Stromal cell of bone marrow (primary cell): ENCODE measurements around the gene SMNDC1.
"Not testable (repeated sequence)": the region's sequence is repeated elsewhere in the genome, so short reads cannot be mapped to it uniquely, and the experiment has no call there.

ENCODE experiments used
- DNase-seq: peaks from one replicate; pipeline ENCODE4 v3.0.0-alpha.2; 2012; ENCODE audit warnings: low read depth

The SMNDC1 gene

DNA sequence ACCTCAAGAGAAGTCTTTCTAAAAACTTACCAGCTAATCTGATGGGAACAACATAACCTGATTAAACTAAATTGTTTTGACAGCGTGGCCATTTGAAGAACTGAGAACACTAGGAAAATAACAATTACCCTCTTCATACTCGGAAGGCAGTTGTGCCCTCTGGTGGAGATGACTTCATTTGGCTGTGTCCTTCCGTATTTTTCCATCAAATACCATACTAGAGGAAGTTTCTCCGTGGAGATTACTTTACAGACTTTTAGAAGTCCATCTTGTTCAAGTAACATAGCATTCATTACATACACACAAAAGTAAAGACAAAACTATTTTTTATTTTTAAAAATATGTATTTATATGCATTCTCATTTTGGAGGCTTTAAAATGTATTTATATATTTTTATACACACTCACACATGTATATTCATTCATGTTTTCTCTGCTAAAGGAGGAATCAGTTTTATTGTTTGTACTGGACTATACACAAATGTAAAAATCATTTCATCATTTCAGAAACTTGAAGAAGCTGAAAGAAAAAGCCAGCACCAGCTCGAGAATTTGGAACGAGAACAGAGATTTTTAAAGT lies 25.2 kb downstream of the SMNDC1 start:
- DNase-seq = peak; percentile 47

DNA sequence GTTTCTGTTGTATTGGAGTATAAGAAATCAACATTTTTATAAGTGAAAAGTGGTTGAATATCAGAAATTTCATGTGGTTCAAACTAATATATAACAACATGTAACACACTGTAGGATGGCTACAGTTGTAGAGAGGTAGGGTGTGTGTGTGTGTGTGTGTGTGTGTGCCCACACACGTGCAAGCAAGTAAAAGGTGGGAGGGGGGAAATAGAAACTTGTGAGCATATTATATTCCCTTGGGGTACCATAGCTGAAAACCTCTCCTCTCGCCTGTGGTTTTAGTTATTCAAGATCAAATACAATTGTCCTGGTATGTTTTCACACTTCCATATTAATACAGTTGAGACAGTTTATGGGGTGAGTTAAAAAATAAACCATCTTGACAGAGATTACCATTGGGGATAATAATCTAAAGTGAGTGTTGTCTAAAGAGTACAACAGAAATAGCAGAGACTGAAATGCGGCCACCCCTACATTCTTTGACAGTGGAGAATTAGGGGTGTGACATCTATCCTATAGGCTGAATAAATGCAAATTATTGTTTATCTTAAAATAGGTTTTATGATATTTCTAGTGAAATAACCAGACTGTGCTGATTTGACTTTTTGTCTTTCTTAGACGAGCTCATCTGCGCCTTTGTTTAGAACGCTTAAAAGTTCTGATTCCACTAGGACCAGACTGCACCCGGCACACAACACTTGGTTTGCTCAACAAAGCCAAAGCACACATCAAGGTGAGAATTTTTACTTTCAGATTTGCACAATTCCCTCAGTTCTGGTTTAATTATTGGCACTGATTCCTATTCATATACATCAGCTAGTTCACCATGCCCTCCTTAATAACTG lies 25.9 kb downstream of the SMNDC1 start:
- DNase-seq = no peak

DNA sequence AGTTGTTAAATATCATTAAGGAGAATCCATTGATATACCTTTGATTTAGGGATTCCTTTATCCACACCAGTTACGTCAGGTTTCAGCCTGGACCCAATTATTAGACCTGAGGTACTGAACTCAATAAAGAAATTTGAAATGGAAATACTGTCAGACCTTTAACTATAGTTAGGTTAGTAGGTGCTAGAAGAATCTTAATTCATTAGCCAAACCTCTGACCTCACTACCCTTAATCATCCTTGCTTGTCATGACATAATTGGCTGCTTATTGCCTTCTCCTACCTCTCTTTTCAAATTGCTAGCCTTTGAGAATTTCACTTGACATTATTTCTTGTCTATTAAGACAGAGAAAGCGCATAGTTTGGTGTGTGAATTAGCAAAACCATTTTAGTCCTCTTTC lies 27.1 kb downstream of the SMNDC1 start:
- no peak for DNase-seq

DNA sequence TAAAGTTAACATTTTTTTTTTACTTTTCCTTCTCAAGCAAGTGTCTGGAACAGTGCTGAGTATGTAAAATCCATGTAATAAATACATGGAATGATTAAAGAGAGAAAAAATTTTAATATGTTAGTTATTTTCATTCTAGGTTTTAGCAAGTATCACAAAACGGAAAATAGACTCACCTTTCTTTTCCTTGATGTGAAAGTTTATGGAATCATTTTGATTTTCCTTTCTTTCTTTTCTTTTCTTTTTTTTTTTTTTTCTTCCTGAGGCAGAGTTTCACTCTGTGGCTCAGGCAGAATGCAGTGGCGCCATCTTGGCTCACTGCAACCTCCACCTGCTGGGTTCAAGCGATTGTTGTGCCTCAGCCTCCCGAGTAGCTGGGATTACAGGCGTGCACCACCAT lies 28.1 kb downstream of the SMNDC1 start:
- DNase-seq = no peak

DNA sequence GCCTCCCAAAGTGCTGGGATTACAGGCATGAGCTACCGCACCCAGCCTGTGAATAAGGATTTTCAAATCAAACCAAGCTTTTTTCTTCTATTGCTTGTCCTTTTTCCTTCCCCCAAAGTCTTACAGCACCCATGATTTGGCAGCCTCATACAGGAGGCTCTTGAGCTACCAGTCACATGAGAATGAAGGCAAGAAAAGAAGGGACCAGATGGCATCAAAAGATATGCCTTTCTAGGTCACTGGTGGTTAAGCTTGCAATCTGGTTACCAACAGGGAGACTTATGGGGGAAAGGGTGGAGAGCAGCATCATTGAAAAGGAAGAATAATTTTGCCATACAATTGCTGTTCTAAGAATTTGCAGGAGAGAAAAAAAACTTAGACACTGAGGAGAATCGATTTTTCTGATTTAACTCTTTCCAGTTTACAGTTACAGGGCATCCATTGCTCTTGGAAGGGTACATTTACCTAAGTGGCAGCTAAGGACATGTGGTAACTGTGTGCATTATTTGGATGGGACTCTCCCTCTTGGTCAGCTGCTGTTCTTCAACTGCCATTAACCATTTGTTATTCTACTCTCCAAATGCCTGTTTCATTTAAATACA lies 29.5 kb downstream of the SMNDC1 start:
- no peak for DNase-seq

DNA sequence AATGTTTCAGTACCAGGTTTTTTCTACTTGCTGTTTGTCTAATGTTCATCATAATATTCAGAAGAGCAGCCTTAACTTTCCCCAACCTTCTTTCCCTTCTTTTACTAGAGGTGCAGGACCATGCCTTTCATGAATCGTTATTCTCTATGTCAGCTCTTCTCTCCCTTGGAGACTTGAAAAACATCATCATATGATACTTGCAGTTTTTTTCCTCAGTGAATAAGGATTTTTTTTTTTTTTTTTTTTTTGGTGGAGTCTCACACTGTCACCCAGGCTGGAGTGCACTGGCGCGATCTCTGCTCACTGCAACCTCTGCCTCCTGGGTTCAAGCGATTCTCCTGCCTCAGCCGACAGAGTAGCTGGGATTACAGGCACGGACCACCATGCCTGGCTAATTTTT lies 30.1 kb downstream of the SMNDC1 start:
- DNase-seq = no peak

DNA sequence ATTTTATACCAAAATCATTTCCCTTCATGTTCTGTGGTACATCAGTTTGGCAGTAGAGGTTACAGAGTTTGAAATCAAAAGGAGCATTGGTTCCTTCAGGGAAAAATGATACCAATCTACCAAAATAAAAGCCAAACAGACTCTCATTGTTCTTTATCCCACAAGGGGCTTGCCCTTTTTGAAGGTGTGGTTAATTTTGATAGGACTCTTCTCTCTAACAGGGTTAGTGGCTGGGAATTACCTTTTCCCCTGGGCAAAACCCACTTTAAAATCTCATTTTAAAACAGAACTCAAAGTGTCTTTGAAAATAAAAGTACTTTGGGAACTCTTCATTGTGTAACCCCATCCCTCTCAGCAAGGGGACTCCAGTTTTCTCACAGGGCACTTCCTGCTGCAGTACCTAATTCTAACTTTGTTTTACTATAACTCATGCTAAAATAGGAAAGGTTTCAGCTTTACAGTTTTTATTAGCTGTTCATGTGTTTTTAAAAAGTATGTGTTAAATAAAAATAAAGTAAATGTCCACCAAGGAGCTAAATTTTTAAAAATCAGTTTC lies 30.6 kb downstream of the SMNDC1 start:
- DNase-seq = no peak

DNA sequence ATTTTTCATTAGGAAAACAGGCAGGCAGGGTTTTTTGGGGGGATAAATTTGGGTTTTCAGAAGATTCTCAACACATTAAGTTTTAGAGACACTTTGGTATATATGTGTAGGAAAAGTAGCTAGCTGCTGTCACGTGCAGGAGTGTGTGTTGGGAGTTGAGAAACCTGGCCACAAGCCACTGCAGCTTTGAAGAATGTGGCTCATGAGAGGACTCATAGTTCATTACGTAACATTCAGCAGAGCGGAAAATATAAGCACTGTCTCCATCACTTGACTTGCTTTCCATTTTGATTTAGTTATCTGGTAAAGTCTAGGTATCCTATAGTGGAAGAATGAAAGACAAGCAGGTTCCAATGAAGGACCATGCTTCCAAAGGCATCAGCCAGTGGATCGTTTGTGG lies 31.2 kb downstream of the SMNDC1 start:
- peak; percentile 85 for DNase-seq

DNA sequence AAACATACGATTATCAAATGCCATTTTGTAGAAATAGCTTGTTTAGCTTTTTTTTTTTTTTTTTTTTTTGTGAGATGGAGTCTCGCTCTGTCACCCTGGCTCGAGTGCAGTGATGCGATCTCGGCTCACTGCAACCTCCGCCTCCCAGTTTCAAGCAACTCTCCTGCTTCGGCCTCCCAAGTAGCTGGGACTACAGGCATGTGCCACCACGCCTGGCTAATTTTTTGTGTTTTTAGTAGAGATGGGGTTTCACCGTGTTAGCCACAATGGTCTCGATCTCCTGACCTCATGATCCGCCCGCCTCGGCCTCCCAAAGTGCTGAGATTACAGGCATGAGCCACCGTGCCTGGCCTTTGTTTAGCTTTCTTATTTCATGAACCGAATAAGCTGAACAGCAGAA lies 31.7 kb downstream of the SMNDC1 start:
- DNase-seq = not testable (repeated sequence)

DNA sequence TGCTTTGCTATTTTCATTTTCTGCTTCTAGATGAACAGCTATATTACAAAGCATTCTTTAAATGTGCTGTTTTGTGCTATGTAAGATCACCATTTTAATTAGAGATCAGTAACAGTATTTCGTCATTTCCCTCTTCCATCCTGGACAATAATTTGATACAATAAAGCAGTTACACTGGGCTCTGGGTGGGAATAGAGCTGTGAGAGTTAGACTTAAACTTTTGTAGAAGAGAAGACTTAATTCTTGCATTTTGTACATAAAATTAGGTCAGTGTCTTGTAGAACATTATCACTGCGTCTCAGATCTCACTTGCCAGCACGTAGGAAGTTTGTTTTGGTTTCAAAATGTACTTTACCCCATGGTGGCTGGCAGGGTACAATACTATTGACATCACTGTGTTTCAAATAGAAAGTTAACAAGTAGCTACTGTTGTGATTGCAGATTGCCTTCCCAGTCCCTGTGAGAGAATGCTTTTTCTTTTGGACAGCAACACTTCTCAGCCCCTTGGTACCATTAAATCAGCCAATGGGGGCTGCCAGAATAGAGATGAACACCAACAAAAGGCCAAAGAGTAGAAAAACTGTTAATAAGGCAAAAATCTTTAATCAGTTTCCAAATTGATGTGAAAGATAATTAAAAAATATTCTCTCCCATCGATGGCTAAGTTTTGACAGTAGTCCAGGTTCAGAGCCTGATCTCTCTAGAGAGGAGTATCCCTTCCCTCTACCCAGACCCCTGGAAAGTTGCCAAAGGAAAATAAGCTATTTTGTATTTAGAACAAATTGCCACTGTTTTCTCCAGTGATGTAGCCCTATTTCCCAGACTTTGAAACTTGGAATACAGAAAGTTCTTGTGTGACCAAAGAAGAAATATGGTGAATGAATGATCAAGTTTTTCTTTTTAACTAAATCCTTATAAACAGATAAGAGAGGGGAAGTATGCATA lies 35.1 kb downstream of the SMNDC1 start:
- DNase-seq = peak; percentile 35

DNA sequence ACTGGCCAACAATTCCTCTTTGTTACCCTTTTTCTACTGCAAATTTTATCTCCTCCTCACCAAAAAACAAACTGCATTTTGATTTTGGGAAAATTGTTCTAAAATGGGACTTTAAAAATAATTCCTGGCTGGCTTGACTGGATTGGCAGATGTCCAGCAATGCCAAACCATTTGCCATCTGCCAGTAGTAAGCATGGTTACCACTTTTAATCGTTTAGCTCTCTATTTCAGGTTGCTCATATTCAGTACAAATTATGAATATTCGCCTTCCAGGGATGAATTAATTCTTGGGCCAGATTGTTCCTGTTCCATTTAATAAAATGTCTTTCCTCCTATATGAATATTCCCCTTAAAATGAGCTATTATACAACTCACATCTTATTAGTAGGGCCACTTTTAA lies 35.7 kb downstream of the SMNDC1 start:
- no peak for DNase-seq

DNA sequence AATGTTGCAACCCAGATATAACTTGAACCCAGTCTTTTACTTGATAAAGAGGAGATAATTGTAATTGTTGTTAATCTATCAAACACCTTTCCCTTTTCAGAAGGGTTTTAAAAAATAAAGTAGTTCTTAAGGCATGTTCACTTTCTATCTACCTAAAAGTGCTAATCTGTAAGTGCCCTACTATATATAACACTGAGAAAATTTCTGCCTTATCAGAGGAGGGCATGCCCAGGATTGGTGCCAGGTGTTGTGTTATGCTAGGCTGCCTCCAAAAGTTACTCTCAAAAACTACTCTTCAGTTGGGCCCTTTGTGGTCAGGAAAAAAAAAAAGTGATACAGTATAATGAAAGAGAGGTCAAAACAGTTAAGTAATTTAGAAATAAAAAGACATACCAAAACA lies 36.3 kb downstream of the SMNDC1 start:
- DNase-seq = no peak

DNA sequence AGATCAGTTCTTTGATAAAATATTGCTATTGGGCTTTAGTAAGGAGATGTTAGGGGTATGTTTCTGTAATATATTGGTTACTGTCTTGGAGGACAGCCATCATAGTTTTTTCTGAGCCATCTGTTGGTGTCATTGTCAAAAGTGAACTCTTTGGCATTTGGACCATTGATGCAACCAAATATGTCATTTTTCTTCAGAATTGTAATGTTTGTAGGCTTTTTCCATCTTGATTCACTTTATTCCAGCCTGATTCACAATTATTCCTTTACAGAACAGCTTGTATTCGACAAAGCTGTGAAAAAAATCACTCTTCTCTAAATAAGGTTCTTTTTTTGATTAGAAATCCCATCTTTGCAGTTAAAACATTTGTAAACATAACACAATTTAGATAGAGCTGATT lies 37.4 kb downstream of the SMNDC1 start:
- no peak for DNase-seq

DNA sequence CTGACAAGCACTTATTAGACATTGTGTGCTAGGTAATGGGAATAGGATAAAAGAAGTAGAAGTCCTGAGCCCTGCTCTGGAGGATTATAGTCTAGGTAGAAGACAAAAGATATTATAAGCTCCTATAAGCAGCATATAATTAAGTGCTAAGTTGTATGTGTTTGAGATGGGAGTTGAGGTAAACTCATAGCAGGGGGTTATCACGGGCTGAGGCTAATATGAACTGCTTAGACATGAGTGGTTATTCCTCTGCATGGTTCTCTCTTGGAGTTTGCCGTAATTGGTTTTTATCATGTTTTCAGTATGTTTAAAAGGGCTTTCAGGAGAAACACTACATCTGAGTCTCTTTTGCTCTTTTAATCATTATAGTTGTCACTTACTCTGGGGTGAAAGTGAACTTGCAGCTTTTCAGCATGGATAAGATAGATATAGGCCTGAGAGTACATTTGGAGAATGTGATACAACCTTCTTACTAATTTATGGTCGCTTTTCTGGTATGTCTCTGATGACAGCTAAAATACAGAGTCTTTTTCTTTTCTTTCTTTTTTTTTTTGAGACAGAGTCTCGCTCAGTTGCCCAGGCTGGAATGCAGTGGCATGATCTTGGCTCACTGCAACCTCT lies 39.0 kb downstream of the SMNDC1 start:
- DNase-seq = no peak

DNA sequence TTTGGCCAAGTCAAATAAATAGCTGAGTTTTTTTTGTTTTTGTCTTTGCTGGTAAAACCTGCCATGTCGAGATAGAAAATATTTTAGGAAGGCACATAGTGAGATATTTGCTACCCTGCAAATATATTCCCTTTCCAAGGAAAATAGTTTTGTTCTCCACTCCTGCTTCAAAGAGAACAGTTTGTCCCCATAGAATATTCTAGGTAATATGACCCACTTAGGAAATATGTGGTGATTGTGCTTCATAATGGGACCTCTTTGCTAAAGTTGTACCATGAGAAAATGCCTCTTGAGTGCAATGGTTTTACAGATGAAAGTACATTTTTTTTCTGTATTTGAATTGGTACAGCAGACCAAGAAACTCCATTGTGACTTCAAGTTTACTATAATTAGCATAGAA lies 41.6 kb downstream of the SMNDC1 start:
- no peak for DNase-seq

DNA sequence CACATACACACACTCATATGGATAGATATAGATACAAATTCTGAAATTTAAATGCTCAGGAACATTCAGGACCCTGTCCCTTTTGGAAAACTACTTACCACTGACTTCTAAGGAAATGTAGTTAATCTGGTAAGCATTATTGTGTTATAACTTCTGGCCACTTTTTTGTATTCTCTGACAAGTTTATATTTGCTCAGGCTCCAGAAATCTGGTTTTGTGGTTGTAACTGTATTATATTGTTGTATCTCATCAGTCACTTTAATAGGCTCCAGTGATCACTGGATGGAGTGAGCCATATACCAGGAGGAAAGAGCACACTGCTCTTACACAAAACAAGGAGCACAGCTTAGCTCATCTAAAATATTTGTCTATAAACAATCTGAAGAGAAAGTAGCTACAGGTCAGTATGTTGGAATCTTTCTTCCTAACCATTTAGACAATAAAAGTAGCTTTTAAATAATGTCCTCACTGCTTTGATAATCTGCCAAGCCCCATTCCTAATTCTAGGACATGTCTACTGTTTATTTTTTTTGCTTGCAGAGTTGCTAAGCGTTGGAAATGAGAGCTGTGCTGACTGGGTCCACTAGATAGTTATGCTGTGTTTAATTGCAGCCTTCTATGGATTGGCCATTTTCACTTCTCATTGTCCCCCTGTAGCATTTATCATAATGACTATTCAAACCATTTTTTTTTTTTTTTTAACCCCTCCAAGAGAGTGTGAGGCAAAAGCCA lies 43.8 kb downstream of the SMNDC1 start:
- no peak for DNase-seq

DNA sequence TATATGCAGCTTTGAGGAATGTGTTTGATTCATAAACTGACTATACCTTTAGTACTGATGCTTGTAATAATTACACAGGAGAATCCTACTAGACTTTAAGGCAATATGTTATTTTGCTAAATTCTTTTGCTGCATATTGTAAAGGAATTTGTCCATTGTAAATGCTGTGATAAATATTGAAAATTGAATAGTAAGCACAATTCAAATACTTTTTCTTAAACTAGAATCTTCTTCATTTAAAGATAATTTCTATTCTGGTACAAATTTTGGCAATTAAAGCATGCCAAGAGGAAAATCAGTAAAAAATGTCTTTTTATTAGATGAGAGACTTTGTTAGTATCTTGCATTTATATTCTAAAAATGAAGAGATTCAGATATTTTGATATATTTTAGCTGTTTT lies 45.4 kb downstream of the SMNDC1 start:
- DNase-seq = no peak

DNA sequence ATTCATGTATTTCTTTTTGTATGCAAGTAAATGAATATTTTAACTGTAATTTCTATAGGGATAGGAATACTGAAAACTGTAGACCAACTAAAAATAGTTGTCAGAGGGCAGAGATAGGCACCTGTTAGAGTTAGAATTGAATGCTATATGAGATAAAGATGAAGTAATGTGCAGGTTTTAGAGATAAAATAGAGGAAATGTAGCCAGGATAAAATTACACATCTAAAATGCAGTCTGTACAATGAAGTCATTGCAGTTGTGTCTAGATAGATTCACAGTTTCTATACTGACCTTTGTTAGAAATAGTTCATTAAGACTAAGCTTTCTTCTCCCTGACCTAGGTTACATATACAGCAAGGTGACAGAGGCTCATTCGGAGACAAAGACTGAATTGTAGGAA lies 46.2 kb downstream of the SMNDC1 start:
- DNase-seq = no peak

DNA sequence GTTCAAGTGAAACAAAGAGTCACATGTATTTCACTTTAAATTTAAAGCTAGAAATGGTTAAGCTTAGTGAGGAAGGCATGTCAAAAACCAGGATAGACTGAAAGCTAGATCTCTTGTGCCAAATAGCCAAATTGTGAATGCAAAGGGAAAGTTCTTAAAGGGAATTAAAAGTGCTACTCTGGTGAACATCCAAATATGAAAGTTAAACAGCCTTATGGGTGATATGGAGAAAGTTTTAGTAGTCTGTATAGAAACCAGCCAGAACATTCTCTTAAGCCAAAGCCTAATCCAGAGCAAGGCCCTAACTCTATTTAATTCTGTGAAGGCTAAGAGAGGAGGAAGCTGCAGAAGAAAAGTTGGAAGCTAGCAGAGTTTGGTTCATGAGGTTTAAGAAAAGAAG lies 50.3 kb downstream of the SMNDC1 start:
- DNase-seq = no peak

DNA sequence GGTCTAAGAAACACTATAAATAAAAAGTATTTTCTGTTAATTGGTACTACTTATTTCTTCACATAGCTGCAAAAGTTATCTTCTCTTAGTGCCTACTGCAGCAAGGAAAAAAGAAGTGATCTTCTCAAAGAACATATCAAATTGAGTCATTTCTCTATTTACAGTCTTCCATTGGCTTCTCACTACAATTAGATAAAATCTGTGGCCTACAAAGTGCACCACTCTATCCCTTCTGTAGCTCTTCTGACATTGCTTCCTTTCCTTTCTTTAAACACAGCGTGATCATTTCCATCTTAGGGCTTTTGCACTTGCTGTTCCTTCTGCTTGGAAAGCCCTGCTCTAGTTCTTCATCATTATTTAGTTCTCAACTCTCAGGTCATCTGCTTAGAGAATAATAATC lies 52.6 kb downstream of the SMNDC1 start:
- no peak for DNase-seq

DNA sequence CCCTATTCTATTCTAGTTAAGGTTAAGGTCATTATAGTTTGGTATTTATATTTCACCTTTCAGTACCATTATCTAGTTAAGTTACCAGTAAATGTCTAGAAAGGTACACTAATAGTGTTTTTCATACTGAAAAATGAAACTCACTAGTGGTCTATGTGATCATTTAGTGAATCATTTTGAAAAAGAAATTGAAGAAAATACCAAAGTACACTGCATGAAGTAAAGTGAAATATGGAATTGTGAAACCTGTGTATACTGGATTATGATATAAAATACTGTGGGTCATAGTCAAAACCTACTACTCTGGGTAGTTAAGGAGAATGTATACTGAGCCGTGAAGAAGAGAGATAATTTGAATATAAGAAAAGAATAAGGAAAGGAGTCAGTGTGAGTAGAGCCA lies 53.3 kb downstream of the SMNDC1 start:
- DNase-seq = not testable (repeated sequence)
